8988T (cell line): ENCODE data around the gene CCDC174.

Experiments
- DNase-seq: peaks from one replicate; pipeline ENCODE4 v3.0.0; 2011

Gene CCDC174

GRCh38 chr3:14658978-14659377 is 7.4 kb downstream of the CCDC174 start:
- no peak for DNase-seq

DNA sequence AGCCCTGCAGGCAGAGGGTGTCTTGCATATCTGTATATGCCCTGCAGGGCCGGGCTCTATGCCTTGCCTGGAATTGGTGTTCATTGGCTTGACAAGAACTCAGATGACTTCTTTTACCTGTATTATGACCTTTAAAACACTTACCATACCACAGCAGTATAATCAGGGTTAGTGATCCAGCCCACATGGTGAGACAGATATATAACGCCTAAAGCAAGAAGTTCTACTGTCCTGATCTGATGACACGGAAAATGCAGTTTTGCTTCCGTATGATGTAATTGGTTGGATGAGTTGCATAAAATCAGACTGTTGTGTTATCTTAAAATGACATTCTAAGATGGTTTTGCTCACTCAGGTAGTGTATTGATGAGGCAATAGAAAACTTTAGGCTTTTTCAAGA is 9.4 kb downstream of the CCDC174 start:
- DNase-seq: no peak

- DNase-seq: no peak
These were observed 12.0 kb downstream of the CCDC174 start for GRCh38 chr3:14663396-14664135.

GRCh38 chr3:14664170-14664569 is 12.6 kb downstream of the CCDC174 start:
- DNase-seq: no peak

- no peak for DNase-seq
These were observed 21.0 kb downstream of the CCDC174 start for GRCh38 chr3:14672588-14672987.

DNA sequence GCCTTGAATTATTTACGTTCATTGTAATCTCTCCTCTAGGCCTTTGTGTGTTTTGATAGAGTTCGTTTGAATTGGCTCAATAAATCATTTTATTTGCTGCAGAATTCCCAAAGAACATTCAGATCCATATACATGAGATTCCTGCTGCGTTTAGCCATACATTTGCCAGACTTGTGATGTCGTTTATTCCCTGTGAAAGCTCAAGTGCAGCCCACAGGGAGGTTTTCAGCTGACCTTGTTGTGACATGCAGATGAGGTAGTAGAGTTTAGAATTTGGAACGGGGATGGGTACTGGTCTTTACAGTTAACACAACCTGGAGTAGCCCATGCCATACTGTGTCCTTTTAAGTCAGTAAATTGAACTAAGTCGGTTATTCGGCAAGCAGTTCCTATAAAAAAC is 23.3 kb downstream of the CCDC174 start, which contains the start of gene C3orf20:
Gene C3orf20 (plus strand): TSS at position 301 of the 400 bp plus-strand sequence. CDS start 7,573 bp downstream, outside the sequence.
- no peak for DNase-seq

- DNase-seq: no peak
These were observed 25.3 kb downstream of the CCDC174 start for GRCh38 chr3:14676881-14677280.

DNA sequence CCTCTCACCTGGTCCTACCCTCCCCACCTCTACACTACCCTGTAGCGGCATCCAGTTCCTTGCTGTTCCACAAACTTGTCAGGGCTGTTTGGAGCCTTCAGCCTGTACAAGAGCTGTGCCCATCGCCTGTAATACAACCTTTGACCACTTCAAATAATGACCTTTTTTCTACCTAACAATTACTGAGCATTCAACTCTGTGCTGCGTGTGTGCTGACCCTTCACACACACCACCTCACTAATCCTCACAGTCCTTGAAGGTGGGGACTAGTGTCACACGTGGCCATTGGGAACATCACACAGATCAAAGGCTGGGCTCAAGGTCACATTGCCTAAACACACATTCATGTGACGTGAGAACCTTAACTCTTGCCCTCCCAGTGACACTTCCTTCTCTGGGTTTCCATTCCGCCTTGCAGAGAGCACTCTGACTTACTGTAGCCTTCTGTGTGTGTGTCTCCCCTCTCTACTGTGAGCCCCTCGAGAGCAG is 26.5 kb downstream of the CCDC174 start:
- DNase-seq: no peak

- no peak for DNase-seq
These were observed 28.6 kb downstream of the CCDC174 start for GRCh38 chr3:14680115-14680514.

- DNase-seq: no peak
These were observed 29.2 kb downstream of the CCDC174 start for GRCh38 chr3:14680716-14681115.

DNA sequence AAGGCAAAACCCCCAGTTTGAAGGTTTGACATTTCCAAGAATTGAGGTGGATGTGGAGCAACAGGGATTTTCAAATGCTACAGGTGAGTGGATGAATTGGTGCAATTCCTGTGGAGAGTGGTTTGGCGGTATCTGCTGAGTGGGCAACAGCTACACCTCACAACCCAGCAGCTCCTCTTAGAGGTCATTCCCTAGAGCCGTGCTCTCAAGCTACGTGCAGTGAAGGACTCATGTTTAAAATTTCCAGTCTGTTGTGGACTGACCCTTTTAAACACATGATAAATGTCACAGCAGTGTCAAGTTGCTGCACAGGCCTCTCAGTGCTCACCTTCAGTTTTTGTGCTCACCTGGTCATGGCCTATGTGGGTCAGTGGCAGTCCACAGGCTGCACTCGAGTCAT is 32.9 kb downstream of the CCDC174 start:
- DNase-seq: no peak

DNA sequence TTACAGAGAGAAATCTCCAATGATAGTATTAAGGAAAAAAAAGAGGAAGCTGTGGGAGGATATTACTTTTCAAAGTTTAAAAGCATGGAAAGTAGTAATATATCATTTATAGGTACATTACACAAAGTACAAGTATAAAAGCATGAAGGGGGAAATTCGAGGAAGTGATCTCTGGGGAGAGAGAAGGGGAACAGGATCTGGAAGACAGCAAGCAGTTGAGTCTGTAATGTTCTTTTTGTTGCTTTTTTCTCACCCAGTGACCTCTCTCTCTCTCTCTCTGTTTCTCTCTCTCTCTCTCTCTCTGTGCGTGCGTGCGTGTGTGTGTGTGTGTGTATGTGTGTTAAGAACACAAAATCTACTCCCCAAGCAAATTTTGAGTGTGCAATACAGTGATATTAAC is 33.6 kb downstream of the CCDC174 start:
- DNase-seq: no peak

DNA sequence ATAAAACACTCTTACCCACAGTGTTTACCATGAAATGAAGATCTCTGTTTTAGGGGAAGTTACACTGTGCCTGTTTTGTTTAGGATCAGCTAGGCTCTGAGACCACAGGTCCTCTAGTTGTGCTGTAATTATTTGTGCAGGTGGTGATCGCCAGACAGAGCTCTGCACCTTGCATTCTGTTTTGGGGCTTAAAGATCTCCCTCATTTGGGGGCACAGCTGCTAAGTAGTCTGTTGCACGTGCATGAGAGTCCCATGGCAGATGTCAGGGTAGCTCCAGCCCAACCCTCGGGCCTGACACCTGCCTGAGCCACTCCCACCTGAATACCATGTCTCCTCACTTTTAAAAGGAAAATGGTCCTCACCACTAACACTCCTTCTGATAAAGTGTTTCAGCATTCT is 35.8 kb downstream of the CCDC174 start:
- no peak for DNase-seq

- no peak for DNase-seq
These were observed 37.0 kb downstream of the CCDC174 start for GRCh38 chr3:14688525-14688924.

DNA sequence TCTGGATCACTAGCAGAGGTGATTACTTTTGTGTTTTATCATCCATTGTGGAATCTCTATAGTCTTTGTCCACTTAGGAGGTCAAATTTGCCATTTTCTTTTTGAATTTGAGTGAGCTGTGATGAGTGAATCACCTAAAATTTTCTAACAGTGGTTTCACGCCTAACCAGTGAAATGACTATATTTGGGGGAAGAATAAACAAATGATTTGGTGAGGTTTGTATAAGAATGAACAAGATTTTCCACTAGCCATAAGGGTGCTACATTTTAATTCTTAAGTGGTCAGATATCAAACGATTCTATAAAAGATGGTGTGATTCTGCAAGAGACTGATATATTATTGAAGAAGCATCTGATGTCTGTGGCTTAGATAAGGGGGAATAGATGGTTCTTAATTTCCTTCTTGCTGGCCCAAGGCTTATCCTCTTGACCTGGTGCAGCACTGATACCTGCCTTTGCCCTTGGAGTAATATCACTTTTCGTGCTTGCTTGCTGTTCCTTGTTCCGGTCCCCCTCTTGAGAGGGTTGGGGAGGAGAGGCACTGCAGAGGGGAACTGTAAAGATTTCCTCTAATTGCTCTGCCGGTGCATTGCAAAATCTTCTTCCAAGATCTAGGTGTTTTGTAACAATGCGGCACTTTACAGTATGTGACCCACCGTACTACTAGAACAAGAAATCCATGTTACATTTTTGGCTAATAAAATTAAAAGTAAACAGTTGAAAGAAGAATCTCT is 37.9 kb downstream of the CCDC174 start:
- DNase-seq: no peak

DNA sequence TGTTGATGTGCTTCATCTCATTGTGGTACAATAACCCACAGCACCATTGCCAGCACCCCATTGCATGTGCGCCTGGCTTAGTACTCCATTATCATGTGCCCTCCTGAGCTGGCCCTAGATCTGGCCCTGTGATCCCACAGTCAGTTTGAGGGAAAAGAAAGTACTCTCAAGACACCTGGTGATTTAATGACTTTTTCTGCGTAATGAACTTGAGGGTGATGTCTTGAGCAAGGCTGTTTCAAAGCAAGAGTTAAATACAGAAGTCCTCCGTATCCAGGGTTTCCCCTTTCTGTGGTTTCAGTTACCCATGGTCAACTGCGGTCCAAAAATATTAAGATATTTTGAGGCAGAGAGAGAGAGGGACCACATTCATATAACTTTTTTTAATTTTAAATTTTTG is 39.7 kb downstream of the CCDC174 start:
- DNase-seq: no peak

DNA sequence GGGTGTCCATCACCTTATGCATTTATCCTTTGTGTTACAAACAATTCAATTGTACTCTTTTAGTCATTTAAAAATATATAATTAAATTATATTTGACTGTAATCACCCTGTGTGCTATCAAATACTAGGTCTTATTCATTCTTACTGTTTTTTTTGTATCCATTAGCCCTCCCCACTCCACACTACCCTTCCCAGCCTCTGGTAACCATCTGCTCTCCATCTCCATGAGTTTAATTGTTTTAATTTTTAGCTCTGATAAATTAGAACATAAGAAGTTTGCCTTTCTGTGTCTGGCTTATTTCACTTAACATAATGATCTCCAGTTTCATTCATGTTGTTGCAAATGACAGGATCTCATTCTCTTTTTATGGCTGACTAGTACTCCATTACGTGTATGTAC is 40.2 kb downstream of the CCDC174 start:
- DNase-seq: no peak

GRCh38 chr3:14698601-14699244 is 47.2 kb downstream of the CCDC174 start:
- DNase-seq: no peak

DNA sequence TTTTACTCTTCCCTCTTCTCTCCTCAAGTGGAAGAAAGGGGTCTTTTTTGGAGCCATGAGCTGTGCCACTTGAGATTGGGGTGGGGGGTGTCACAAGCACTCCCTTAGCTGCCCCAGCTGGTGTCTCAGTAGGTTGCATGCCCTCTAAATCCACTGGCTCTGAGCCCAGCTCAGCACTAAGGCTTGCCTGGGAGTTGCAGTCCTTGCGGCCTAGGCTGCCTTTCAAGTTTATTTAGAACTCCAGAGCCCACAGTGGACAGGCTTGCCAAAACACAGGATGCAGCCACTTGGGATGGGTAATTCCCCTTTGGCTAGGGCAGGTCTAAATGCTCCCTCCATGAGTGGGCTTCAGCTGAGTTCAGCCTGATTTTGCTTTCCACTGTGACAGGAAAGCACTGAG is 48.1 kb downstream of the CCDC174 start:
- DNase-seq: no peak

DNA sequence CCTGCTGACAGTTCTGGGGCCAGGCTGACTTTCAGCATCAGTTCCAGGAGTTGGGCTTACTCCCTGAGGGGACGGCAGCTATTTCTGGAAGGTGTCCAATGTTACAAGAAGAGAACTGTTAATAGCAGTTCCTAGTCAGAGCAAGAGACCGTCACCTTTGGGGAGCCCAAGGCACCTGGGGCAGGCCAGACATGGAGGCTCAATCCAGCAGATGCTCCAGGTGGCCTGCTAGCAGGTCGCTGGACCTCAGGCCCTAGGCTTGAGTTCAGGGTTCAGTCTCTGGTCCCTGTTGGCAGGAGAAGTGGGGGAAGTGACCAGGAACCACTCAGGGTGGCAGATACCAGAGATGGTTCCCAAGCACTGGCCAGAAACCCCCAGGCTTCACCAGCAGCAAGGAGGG is 49.3 kb downstream of the CCDC174 start:
- no peak for DNase-seq

DNA sequence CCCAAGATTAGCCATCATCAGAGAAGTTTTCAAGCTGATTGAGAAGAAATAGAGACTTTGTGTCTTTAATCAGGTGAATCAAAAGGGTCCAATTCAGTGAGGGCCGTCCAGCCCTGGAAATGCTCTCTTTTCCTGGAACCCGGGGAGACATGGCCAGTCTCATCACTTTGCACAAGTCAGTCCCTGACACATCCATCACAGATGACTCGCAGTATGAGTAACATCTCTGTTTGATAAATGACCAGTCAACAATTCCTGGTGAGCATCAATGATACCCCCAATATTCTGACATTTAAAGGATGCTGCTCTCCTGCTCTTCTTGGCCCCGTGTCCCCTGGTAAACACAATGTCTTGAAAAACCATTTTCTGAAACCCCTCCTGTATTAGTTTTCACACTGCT is 50.1 kb downstream of the CCDC174 start:
- DNase-seq: no peak

GRCh38 chr3:14703128-14703750 is 51.7 kb downstream of the CCDC174 start:
- no peak for DNase-seq

- no peak for DNase-seq
These were observed 52.2 kb downstream of the CCDC174 start for GRCh38 chr3:14703791-14704190.
